Esophagus (tissue), 2 donors: Measurements from ENCODE around the gene TADA2B. TPM values are rescaled to one million over a fixed set of nuclear protein-coding genes. Genes with fewer than 3 reads are reported as not detected.

Source experiments
- H3K27ac ChIP-seq, 2 donors: one replicate each; pipeline ENCODE4 v1.5.1; 2013; ENCODE audit warnings: low read depth in 2 of 2, mild to moderate bottlenecking in 2 of 2, inconsistent platforms in 1 of 2, low read length in 1 of 2, moderate library complexity in 1 of 2
- H3K27me3 ChIP-seq, 2 donors: one replicate each; pipeline ENCODE4 v1.6.1; 2013; ENCODE audit warnings: low read length in 2 of 2, control low read depth in 1 of 2, mild to moderate bottlenecking in 1 of 2; ENCODE audit not compliant: insufficient read depth in 2 of 2, control insufficient read depth in 1 of 2
- H3K36me3 ChIP-seq, 2 donors: one replicate each; pipeline ENCODE4 v1.6.1; 2013; ENCODE audit warnings: low read length in 1 of 2; ENCODE audit not compliant: control insufficient read depth in 2 of 2, insufficient read depth in 2 of 2
- H3K4me1 ChIP-seq, 2 donors: one replicate each; pipeline ENCODE4 v1.6.1; 2013; ENCODE audit warnings: low read length in 1 of 2; ENCODE audit not compliant: control insufficient read depth in 2 of 2, insufficient read depth in 2 of 2
- H3K4me3 ChIP-seq, 2 donors: one replicate each; pipeline ENCODE4 v1.5.1; 2013; ENCODE audit warnings: low read length in 2 of 2, mild to moderate bottlenecking in 2 of 2, low read depth in 1 of 2, moderate library complexity in 1 of 2
- H3K9me3 ChIP-seq, 2 donors: one replicate each; pipeline ENCODE4 v1.6.1; 2013; ENCODE audit warnings: mild to moderate bottlenecking in 2 of 2, low read depth in 1 of 2, low read length in 1 of 2, moderate library complexity in 1 of 2; ENCODE audit not compliant: control insufficient read depth in 2 of 2, insufficient read depth in 1 of 2
- WGBS, 2 donors: extraction: QIAGEN DNeasy Blood & Tissue Kit; methylation state at CpG; one replicate each; pipeline ENCODE4 v1.1.7; 2013; 5-methylcytosine and 5-hydroxymethylcytosine counted together
- polyA plus RNA-seq, 2 donors: library from polyadenylated mRNA; stranded (reverse); fragments of 200-250 nt; gene quantifications; one replicate each; pipeline ENCODE4 v1.2.3, GENCODE V29; 2013
- donor health status: healthy with polysubstance abuse.
- donor health status: Bipolar disorder and iron deficiency.

The TADA2B gene
- polyA plus RNA-seq, 2 donors: 8.4 to 8.5 TPM

- no peaks in the 10 kb centered on the region for H3K9me3 ChIP-seq
- no peak overlapping the region for H3K4me3 ChIP-seq
- no peaks in the 10 kb centered on the region for H3K36me3 ChIP-seq
- H3K27me3 ChIP-seq: no peaks in the 10 kb centered on the region
- H3K27ac ChIP-seq: no peak overlapping the region
- 86 to 90% methylated on average over 11 of the region's 11 CpGs for WGBS, 2 donors
- peaks cover 5 to 6% of the 10 kb centered on the region in 2 donors for H3K4me1 ChIP-seq
Observed at GRCh38 chr4:7107166-7107905, 64.2 kb downstream of the TADA2B start.

Other genes starting within 250 kb of the TADA2B start
- gene TBC1D14, start 133.5 kb upstream of the TADA2B start, polyA plus RNA-seq: 10 to 100 TPM; 13.4 to 23.2 TPM
- 10 to 100 TPM; 21.7 to 37.8 TPM for gene GRPEL1, start 24.7 kb downstream of the TADA2B start, polyA plus RNA-seq
- gene SORCS2, start 149.2 kb downstream of the TADA2B start, polyA plus RNA-seq: 1 to 10 TPM; 1.1 to 1.2 TPM